ENCODE data around the gene ZBTB7B.

DNA sequence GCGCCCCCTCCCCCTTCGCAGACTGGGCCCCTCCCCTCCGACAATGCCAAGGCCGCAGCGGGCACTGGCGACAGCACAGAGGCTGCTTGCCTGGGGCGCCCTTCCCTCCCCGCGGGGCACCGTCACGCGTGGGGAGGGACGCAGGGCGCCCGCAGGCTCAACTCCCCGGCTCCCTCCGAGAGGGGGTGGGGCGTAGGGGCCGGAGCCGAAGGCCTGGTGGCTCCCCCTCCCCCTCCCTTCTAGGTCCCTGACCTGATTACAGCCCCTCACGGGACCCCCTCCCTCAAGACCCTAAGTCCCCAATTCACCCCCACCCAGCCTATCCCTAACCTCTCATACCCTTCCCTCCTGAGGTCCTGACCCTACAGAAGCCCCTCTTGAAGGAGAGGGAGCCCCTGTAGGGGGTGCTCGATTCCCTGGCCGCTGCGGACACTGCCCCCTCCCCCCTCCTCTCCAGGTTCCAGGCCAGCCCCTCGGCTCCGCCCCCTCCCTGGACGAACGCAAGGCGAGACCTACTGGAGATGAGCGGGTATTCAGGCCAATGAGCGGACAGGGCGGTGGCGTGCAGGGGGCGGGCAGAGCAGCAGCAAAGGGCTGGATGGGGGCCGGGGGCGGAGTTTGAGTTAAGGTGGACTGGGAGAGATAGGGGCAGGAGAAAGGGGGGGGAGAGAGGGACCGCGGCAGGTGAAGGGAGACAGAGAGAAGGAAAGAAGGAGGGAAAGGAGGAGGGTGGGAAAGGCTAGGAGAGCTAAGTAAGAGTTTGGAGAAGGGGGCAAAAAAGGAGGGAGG lies 733 bp upstream of the ZBTB7B start:
- TF ChIP-seq, protein P1, sequence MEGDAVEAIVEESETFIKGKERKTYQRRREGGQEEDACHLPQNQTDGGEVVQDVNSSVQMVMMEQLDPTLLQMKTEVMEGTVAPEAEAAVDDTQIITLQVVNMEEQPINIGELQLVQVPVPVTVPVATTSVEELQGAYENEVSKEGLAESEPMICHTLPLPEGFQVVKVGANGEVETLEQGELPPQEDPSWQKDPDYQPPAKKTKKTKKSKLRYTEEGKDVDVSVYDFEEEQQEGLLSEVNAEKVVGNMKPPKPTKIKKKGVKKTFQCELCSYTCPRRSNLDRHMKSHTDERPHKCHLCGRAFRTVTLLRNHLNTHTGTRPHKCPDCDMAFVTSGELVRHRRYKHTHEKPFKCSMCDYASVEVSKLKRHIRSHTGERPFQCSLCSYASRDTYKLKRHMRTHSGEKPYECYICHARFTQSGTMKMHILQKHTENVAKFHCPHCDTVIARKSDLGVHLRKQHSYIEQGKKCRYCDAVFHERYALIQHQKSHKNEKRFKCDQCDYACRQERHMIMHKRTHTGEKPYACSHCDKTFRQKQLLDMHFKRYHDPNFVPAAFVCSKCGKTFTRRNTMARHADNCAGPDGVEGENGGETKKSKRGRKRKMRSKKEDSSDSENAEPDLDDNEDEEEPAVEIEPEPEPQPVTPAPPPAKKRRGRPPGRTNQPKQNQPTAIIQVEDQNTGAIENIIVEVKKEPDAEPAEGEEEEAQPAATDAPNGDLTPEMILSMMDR (IDR thresholded peaks at IDR 0.05) = peak in 2 of 3 donors; percentile 9 to 30
- TF ChIP-seq POLR2A (IDR thresholded peaks at IDR 0.05) (peak; percentile 83), POLR2AphosphoS5 (IDR thresholded peaks at IDR 0.05) (peak in 2 of 3 donors; percentile 61 to 78)
